HG03045 (cell line): ENCODE measurements around the gene C1orf21.
"Not testable (repeated sequence)": the region's sequence is repeated elsewhere in the genome, so short reads cannot be mapped to it uniquely, and the experiment has no call there.

Source experiments
- ATAC-seq: cut with Tn5 transposase; IDR thresholded peaks from one replicate; pipeline ENCODE4 v1.9.1; 2021; ENCODE audit warnings: mild to moderate bottlenecking, moderate library complexity; ENCODE audit not compliant: unreplicated experiment

The C1orf21 gene

DNA sequence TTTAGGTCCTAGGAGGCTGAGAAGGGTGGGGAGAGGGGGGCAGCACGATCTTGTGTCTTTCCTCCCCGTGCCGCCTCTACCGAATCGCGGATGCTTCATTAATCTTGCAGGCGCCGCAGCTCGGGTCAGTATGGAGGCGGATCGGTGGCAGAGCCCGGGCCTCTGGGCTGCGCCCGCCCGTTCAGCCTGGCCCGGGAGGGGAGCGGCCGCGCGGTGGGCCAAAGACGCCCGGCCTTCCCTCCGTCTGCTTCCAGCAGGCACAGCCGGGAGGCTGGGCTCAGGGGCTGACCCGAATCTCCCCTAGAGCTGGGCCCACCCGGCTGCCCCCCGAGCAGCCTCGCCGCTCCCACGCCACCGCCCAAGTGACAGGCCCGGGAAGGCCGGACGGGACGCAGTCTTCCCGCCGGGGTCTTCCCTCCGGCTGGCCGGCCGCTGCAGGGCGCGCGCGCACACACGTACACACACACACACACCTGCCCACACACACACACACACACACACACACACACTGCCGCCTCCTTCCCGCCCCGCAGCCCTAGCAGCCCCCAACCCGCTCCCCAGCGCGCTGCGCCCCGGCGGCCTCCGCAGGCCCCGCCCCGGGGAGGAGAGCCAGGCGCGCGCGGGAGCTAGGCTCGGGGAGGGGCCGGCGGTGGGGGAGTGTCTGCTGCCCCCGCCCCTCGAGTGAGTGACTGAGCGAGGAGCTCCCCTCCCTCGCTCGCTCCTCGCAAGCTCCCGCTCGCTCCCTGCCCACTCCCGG lies at the start of gene C1orf21:
C1orf21 (plus strand) TSS at position 718 of the 757 bp plus-strand sequence. CDS start 90,481 bp downstream, outside the sequence.
- peak; percentile 79 for ATAC-seq

DNA sequence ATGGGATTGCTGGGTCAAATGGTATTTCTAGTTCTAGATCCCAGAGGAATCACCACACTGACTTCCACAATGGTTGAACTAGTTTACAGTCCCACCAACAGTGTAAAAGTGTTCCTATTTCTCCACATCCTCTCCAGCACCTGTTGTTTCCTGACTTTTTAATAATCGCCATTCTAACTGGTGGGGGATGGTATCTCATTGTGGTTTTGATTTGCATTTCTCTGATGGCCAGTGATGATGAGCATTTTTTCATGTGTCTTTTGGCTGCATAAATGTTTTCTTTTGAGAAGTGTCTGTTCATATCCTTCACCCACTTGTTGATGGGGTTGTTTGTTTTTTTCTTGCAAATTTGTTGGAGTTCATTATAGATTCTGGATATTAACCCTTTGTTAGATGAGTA lies 49.0 kb upstream of the C1orf21 start:
- ATAC-seq = not testable (repeated sequence)

DNA sequence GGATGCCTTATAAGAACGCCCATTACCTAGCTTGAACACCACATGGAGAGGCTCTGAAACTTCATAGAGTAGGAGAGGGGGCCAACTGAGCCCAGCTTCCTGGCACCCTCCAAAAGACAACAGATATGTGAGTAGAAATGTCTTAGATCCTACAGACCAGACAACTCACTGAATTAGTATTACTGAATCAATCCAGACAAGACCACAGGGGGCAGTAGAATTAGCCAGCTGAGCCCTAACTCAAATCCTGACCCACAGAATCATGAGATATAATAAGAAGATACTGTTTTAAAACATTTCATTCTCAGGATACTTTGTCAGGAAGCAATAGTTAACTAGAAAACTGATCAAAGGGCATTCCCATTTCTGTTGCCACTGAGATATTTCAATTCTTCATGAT lies 45.8 kb upstream of the C1orf21 start:
- ATAC-seq = no peak

- ATAC-seq = no peak
Observed at GRCh38 chr1:184350573-184350972, 36.3 kb upstream of the C1orf21 start.

GRCh38 chr1:184351416-184351975 lies 35.3 kb upstream of the C1orf21 start:
- no peak for ATAC-seq

DNA sequence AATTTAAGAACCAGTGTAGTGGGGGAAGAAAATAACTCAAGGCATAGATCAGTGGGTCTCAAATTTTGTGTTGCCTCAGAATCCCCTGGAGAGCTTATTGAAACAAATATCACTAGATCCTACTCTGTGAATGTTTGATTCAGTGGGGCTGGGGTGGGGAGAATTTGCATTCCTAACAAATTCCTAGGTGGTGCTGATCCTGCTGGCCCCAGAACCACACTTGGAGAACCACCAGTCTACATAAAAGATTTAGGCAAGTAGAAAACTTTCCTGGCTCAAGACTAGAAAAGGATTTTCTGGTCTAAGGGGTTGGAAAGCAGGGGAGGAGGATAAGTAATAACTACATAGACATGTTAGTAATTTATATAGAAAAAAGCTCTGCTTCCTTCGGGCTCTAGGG lies 34.1 kb upstream of the C1orf21 start:
- no peak for ATAC-seq

DNA sequence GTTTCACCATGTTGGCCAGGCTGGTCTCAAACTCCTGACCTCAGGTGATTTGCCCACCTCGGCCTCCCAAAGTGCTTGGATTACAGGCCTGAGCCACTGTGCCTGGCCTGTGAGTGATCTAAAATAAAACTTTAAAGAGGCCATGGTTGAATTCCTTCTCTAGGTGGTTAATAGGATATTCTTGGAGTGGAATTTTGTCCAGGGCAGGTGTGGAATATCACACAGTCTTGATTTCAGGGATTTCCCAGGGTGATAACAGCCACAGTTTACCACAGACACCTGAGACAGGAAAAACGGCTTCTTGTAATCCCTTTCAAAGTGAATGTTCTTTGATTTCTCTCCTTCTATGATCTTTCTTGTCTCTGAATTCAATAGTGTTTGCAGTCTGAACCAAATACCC lies 32.1 kb upstream of the C1orf21 start:
- no peak for ATAC-seq

DNA sequence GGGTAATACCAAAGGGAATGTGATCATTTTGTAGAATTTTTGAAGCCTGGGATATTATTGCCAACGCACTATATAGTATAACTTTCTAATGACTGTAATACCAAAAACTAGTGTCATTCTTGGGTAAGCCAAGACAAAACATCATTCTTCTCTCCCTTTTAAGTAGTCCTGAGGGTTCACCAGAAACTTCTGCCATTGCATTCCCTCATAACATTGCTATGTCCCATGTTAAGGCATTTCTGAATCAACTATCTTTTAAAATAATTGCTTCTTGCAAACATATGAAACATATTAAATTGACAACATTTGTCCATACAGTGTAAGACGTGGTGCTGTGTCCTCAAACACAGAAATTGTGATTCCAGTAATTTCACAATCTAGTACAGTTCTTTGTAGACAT lies 29.9 kb upstream of the C1orf21 start:
- no peak for ATAC-seq

- no peak for ATAC-seq
Observed at GRCh38 chr1:184358256-184358655, 28.6 kb upstream of the C1orf21 start.

DNA sequence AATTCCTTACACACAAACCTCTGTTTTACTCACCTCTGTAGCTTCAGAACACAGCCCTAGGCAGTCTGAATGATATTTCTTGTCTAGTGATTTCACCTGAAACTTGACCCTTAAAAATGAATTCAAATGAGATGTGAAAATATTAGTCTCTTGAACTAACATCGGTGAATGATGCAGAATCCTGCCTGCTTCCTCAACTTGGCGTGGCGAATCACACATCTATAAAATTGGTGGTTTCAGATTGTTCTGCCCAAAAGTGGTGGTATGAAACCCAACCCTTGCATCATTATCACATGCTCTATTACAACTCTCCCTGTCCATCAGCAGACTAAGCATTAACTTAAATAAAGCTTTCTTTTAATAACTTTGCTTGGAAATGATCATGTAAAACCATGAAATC lies 26.9 kb upstream of the C1orf21 start:
- ATAC-seq = no peak

DNA sequence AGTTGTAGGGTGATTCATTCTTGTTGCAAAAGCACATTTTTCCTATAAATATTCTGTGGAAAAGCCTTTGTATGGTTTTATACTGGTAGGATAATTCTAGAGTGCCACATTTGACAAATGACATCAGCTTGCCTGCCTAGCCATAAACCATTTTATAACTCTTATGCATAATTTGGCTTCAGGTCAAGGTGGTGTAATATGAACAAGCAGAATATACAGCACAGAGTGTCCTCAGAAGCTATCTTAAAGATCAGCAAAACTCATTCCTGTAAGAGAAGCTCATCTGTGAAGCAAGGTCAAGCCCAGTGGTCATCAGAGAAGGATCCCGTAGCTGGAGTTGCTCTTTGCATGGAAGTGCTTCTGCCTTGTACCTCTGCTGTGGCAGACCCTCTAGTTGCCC lies 24.0 kb upstream of the C1orf21 start:
- ATAC-seq = no peak

DNA sequence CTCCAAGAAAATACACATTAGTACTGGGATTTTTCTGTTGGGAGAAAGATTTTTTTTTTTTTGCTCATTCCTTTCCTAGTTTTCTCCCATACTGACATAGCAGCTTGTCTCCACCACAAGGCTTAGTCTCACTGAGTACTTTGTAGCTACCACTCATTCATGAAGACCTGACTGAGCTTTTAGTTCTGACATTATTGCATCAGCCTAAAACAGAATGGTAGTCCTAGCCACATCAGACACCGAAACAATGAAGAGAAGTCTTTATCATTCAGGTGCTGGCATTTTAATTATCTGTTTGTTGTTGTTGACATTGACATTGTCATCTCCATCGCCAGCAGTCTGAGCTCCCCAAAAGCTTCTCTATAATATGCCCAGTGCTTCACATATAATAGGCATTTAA lies 21.1 kb upstream of the C1orf21 start:
- ATAC-seq = no peak

DNA sequence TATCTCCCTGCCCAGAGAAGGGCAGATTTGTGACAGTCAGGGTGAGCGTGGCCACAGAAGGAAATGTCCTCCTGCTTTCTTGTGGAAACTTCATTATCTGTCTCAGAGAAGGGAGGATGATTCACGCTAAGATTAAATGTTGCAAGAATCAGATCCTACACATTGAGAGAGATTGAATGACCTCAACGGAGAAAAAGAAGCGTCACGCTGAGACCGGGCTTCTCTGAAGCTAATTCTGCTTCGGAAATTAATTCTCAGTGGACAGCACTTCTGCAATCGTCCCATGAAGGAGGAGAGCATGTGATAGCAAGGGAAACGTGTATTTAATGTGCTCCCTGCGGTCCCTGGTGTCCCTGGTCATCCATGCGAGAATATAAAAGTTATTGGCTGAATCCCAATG lies 19.8 kb upstream of the C1orf21 start:
- no peak for ATAC-seq

DNA sequence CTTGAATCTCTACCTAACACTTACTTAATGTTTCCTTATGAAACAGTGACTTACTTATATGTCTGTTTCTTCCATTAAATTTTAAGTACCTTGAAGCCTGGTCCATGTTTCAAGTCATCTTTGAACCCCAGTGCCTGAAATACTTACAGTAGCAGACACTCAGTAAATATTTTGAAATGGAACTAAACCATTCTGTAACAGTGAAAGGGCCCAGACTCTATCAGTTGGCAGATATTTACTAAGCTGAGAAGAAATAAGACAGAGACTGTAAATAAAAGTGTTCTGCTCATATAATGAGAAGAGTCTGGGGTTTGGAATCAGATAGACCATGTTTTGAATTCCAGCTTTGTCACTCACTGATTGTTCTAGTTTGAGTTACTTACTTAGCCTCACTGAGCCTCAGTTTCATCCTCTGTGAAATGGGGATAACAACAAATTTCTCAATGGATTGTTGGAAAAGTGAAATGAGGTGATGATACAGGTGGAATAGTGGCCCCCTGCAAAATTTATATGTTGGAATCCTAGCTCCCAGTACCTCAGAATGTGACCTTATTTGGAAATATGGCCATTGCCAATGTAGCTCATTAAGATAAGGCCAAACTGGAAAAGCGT lies 19.3 kb upstream of the C1orf21 start:
- no peak for ATAC-seq

DNA sequence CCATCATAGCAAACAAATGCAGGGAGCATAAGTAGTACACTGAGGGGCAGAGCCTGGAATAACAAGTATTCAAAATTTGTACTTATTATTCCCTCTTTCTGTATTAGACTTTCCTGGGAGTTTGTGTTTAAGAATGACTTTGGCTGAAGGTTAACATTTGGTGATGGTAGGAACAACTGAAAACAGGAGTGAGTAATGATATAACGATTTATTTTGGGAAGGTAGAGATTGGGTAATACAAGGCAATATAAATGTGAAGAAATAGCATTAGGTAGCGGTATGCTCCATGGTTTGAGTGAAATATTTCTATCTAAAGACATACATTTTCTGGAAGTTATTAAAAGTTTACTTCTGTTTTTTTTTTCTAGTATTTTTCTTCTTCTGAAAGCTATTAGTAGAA lies 18.5 kb upstream of the C1orf21 start:
- ATAC-seq = no peak

DNA sequence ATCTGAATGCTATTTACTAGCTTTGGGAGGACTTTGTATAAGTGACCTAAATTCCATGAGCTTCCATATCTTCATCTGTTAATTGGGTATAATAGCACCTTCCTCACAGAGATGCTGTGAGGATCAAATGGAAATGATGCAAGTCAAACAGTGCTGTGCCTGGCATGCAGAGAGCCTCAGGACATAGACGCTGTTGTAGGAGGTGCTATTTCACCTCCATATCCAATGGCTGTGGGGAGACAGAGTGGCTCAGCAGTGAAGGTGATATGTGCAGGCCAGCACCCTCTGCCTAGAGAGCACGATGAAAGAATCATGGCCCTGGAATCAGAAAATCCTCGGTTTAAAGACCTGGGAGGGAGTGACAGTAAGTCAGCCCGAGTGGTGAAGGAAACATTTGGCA lies 16.0 kb upstream of the C1orf21 start:
- ATAC-seq = no peak

GRCh38 chr1:184373155-184373554 lies 13.7 kb upstream of the C1orf21 start:
- no peak for ATAC-seq

DNA sequence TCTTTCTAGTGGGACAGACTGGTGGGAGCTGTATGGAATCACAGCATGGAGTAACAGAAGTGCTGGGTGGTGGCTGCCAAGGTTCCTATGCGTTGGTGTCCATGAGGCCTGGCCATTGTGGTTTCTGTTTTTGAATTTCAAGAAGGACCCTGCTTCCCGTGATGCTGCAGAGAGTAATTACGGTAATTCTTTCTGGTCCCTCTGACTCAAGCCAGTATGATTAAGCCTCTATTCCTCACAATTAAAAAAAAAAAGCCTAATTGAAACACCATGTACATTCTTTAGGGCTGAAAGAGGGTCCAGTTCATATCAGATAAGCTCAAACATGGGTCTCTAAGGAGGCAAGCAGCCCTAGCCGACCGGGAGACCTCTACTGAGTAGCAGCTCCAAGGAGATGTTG lies 10.5 kb upstream of the C1orf21 start:
- no peak for ATAC-seq

DNA sequence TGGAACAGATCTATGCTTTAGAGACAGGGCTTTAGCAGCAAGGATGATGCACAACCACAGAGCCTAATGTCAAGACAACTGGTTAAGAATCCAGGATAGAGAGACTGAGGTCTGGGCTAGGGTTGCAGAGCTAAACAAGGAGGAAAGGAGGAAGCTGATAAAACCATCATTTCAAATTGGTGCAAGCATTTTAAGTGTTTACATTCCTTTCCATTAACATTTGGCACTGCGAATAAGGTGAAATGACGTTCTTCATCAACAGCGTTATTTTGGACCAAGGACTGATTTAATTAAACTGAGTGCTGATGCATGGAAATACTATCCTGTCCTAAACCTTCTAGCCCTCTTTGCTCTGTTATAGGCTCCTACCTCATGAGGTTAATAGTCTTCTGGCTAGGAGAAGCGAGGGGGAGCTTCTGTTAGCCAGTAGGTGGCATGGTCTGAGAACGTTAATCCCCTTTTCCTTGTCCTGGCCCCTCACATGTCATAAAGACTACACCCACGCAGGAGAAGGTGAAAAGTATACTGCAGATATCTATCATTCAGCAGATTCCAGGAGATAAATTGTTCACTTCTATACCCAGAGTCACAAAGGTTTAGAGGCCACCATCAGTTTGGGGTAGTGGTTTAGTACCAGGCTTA lies 7.6 kb upstream of the C1orf21 start:
- no peak for ATAC-seq

DNA sequence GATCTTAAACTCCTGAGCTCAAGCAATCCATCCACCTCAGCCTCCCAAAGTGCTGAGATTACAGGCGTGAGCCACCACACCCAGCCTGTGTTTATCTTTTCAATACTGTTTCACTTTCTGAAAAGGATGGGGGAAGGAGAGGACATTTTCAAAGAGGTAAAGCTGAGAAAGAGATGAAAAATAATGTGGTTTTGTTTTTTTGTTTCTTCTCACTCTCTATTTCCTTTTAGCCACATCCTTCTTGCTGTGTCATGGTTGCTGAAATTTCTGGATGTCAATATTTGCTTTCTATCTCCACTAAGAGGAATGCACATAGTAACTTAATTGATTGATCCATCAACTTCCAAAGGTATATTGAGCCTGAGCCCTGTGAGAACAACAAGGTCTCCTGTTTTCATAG lies 6.4 kb upstream of the C1orf21 start:
- no peak for ATAC-seq

GRCh38 chr1:184383772-184384323 lies 3.0 kb upstream of the C1orf21 start:
- ATAC-seq = no peak

DNA sequence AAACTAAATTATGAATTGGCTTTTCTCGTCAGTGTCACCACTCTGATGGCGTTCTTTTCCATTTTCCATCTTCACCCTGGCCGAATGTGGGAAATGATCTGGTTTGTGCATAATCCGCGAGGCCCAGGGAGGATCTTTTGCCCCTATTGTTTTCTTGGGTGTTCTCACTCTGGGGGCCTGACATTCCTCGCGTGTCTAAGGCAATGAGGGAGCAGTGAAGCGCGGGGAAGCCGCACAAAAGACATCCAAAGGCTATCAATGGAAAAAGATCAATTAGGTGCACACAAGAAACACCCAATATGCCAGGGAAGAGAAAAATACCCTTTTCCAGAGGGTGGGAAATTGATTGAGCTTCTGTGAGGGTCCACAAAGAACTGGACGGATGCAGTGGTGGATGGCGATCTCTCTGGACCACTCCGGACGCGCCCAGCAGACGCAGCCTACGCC lies 941 bp upstream of the C1orf21 start:
- no peak for ATAC-seq
